H1 (cell line): Measurements from ENCODE around the gene DYNC1H1.

ENCODE experiments used
- ATF2 ChIP-seq: IDR thresholded peaks from 2 replicates; pipeline ENCODE4 v1.6.1; 2012; ENCODE audit warnings: low read length, inconsistent platforms
- CTCF ChIP-seq, 3 experiments: IDR thresholded peaks; 1 replicate in 2 of 3; 2 replicates in 1 of 3; pipeline versions ENCODE4 v1.5.1 to v1.6.1; 2011; ENCODE audit warnings: low read length in 3 of 3, mild to moderate bottlenecking in 3 of 3, inconsistent platforms in 2 of 3, low read depth in 1 of 3, moderate library complexity in 1 of 3; ENCODE audit not compliant: insufficient read depth in 1 of 3; ENCODE audit errors: control extremely low read depth in 1 of 3
- EZH2 ChIP-seq: fragments of 200-600 bp; sonication (generic); IDR thresholded peaks from 2 replicates; pipeline ENCODE4 v1.7.1; 2012; ENCODE audit warnings: low read depth, mild to moderate bottlenecking, moderate library complexity, low read length, inconsistent platforms; ENCODE audit not compliant: severe bottlenecking
- FOSL1 ChIP-seq: IDR thresholded peaks from 2 replicates; pipeline ENCODE4 v1.6.1; 2011; ENCODE audit warnings: mild to moderate bottlenecking, low read depth, low read length, moderate library complexity; ENCODE audit not compliant: insufficient read depth
- POLR2AphosphoS5 ChIP-seq: IDR thresholded peaks from 2 replicates; pipeline ENCODE4 v1.6.1; 2011; ENCODE audit warnings: low read depth, low read length
- RFX5 ChIP-seq: IDR thresholded peaks from 2 replicates; pipeline ENCODE4 v1.6.1; 2011; ENCODE audit warnings: low read depth, low read length, improper control_type of control experiment, borderline replicate concordance

GRCh38 chr14:101997429-101998336 is 33.3 kb downstream of the DYNC1H1 start:
- TF ChIP-seq FOSL1 (no peak), EZH2 (no peak), CTCF (IDR thresholded peaks at IDR 0.05; ENCODE audit: control extremely low read depth in 1 of 3, insufficient read depth in 1 of 3, low read depth in 1 of 3, low read length in 3 of 3) (no peak), ATF2 (no peak), POLR2AphosphoS5 (no peak), RFX5 (no peak)
